B cell (primary cell): ENCODE data around the gene IFNA16. TPM values are rescaled to one million over a fixed set of nuclear protein-coding genes. Genes with fewer than 3 reads are reported as not detected.
"Not testable (repeated sequence)": the region's sequence is repeated elsewhere in the genome, so short reads cannot be mapped to it uniquely, and the experiment has no call there.

ENCODE experiments used
- ATAC-seq: fragments of 200-7000 bp; cut with Tn5 transposase; one replicate; pipeline ENCODE4 v1.10.0; 2021; ENCODE audit warnings: low read depth, mild to moderate bottlenecking, moderate number of reproducible peaks, moderate library complexity
- CTCF ChIA-PET: fragments of 350-600 bp; sonication (Branson Sonifier 250); formaldehyde crosslinking; loops from one replicate; lab custom pipeline; 2021; ENCODE audit warnings: antibody characterized with exemption, inconsistent platforms; lab: Charles Lee
- POLR2A ChIA-PET: fragments of 350-600 bp; sonication (Branson Sonifier 250); formaldehyde crosslinking; loops from one replicate; lab custom pipeline; 2021; ENCODE audit warnings: antibody characterized with exemption; lab: Charles Lee
- DNase-seq: peaks from one replicate; pipeline ENCODE4 v3.0.0; 2013
- H2AFZ ChIP-seq: 2 replicates; pipeline ENCODE4 v1.6.1; 2012; ENCODE audit warnings: mild to moderate bottlenecking, low read depth, low read length; ENCODE audit not compliant: insufficient read depth, poor library complexity, severe bottlenecking
- H3K27ac ChIP-seq, 2 donors: 1 replicate in 1 of 2; 2 replicates in 1 of 2; pipeline ENCODE4 v1.5.1; 2012 to 2013; ENCODE audit warnings: low read length in 2 of 2, mild to moderate bottlenecking in 2 of 2, moderate library complexity in 1 of 2
- H3K27me3 ChIP-seq, 4 experiments: fragments of 200-600 bp in 1 of 4; sonication (generic) in 1 of 4; replicated peaks in 1 of 4; 1 replicate in 2 of 4; 2 replicates in 2 of 4; pipeline versions ENCODE4 v1.6.1 to v1.7.0; 2013 to 2016; ENCODE audit warnings: low read length in 3 of 4, mild to moderate bottlenecking in 2 of 4, mixed read lengths in 1 of 4, moderate library complexity in 1 of 4; ENCODE audit not compliant: insufficient read depth in 4 of 4, control insufficient read depth in 3 of 4; ENCODE audit errors: control extremely low read depth in 1 of 4
- H3K36me3 ChIP-seq, 2 experiments: replicated peaks in 1 of 2; 1 replicate in 1 of 2; 2 replicates in 1 of 2; pipeline versions ENCODE4 v1.6.1 to v1.7.1; 2013; ENCODE audit warnings: low read length in 1 of 2; ENCODE audit not compliant: insufficient read depth in 2 of 2, control insufficient read depth in 1 of 2; ENCODE audit errors: control extremely low read depth in 1 of 2, extremely low read depth in 1 of 2
- H3K4me1 ChIP-seq, 2 donors: fragments of 200-600 bp in 1 of 2; sonication (generic) in 1 of 2; 1 replicate in 1 of 2; 2 replicates in 1 of 2; pipeline versions ENCODE4 v1.5.1 to v1.6.1; 2013 to 2017; ENCODE audit warnings: low read length in 2 of 2; ENCODE audit not compliant: control insufficient read depth in 2 of 2, insufficient read depth in 2 of 2
- H3K4me2 ChIP-seq: replicated peaks from 2 replicates; pipeline ENCODE3; 2012; ENCODE audit warnings: mild to moderate bottlenecking, low read depth, low read length; ENCODE audit not compliant: poor library complexity, severe bottlenecking
- H3K4me3 ChIP-seq, 5 experiments: fragments of 200-600 bp in 1 of 5; sonication (generic) in 1 of 5; 1 replicate in 3 of 5; 2 replicates in 2 of 5; pipeline versions ENCODE4 v1.5.1 to v1.7.0; 2011 to 2016; ENCODE audit warnings: low read length in 4 of 5, mild to moderate bottlenecking in 4 of 5, low read depth in 2 of 5, control low read depth in 1 of 5, moderate library complexity in 1 of 5; ENCODE audit not compliant: insufficient read depth in 1 of 5; ENCODE audit errors: control extremely low read depth in 1 of 5, extremely low read depth in 1 of 5
- H3K79me2 ChIP-seq: fragments of 200-600 bp; sonication (generic); one replicate; pipeline ENCODE4 v1.6.0; 2016; ENCODE audit warnings: low read length; ENCODE audit not compliant: control insufficient read depth, insufficient read depth
- H3K9ac ChIP-seq: fragments of 200-600 bp; sonication (generic); 2 replicates; pipeline ENCODE4 v1.6.1; 2017; ENCODE audit warnings: mild to moderate bottlenecking, low read length, moderate library complexity
- H3K9me3 ChIP-seq, 3 donors: one replicate each; pipeline versions ENCODE4 v1.6.1 to v1.7.1; 2013; ENCODE audit warnings: low read length in 2 of 3; ENCODE audit not compliant: control insufficient read depth in 2 of 3, insufficient read depth in 1 of 3; ENCODE audit errors: control extremely low read depth in 1 of 3
- H4K20me1 ChIP-seq: 2 replicates; pipeline ENCODE4 v1.6.0; 2012; ENCODE audit warnings: mild to moderate bottlenecking, low read length; ENCODE audit not compliant: insufficient read depth, control insufficient read depth, poor library complexity, severe bottlenecking
- H3K27ac Mint-ChIP-seq: one replicate; pipeline ENCODE4 v1.8.0; 2021; ENCODE audit warnings: mixed read lengths
- H3K27me3 Mint-ChIP-seq: one replicate; pipeline ENCODE4 v1.8.0; 2021; ENCODE audit warnings: mixed read lengths
- H3K4me1 Mint-ChIP-seq: one replicate; pipeline ENCODE4 v1.8.0; 2021; ENCODE audit warnings: mixed read lengths
- H3K4me3 Mint-ChIP-seq: one replicate; pipeline ENCODE4 v1.8.0; 2021; ENCODE audit warnings: mixed read lengths
- H3K9me3 Mint-ChIP-seq: one replicate; pipeline ENCODE4 v1.8.0; 2022; ENCODE audit warnings: mixed read lengths; ENCODE audit not compliant: insufficient read depth
- CTCF ChIP-seq: fragments of 200-600 bp; IDR thresholded peaks from one replicate; pipeline ENCODE4 v1.8.0; 2022; ENCODE audit warnings: antibody characterized with exemption, mild to moderate bottlenecking
- WGBS: methylation state at CpG from one replicate; pipeline ENCODE4 v1.1.5; 2013; ENCODE audit warnings: missing lambda C conversion rate; ENCODE audit not compliant: insufficient coverage; 5-methylcytosine and 5-hydroxymethylcytosine counted together
- intact Hi-C: fragments of 100-400 bp; cut with micrococcal nuclease; formaldehyde crosslinking; loops from one replicate; pipeline ENCODE4 v1.10.0; 2022
- polyA plus RNA-seq: library from polyadenylated mRNA; depleted of rRNA; stranded (reverse); fragments of >200 nt; gene quantifications from 2 replicates; pipeline ENCODE4 v1.2.3, GENCODE V29; 2012
- total RNA-seq, 2 donors: library from RNA; stranded (reverse); fragments of 120-200 nt in 1 of 2; gene quantifications; 1 replicate in 1 of 2; 2 replicates in 1 of 2; pipeline versions ENCODE4 v1.2.3 to v1.2.4, GENCODE V29; 2013 to 2022

IFNA16 gene
- total and polyA plus RNA-seq, 2 donors (not counting 1 experiment from before 2014, with no cell fraction given), result not detected

GRCh38 chr9:21194867-21195776 lies 22.0 kb downstream of the IFNA16 start:
- H3K9me3 ChIP-seq, POLR2A ChIA-PET, H3K4me1 Mint-ChIP-seq, H3K79me2 ChIP-seq, H3K27ac ChIP-seq, H3K27me3 ChIP-seq, H3K4me3 ChIP-seq, H3K4me1 ChIP-seq, H3K27me3 Mint-ChIP-seq, H3K27ac Mint-ChIP-seq, H4K20me1 ChIP-seq, H3K36me3 ChIP-seq, H3K9ac ChIP-seq, H3K9me3 Mint-ChIP-seq: not testable (repeated sequence)
- Histone ChIP-seq H3K4me2 (peak overlapping the region; percentile 12), H2AFZ (peak overlapping the region; percentile 6)
- ATAC-seq (peak; percentile 86), DNase-seq (peak; percentile 42)
- 0% methylated on average over 1 of the region's 6 CpGs for WGBS
- intact Hi-C loops, result loop anchor here (1.0 kb wide), 1 partner anchor 594 kb away; no protein-coding TSS in a partner anchor
- H3K4me3 Mint-ChIP-seq, result peak overlapping the region; percentile 6
- CTCF ChIA-PET, result interaction anchor here (0.5 to 2.3 kb wide), 12 partner anchors 11 to 856 kb away, joined by 3 to 9 read pairs (median 4); no protein-coding TSS in a partner anchor
- peak; percentile 56 for TF ChIP-seq CTCF

- H3K4me1 Mint-ChIP-seq, H3K9me3 Mint-ChIP-seq, H4K20me1 ChIP-seq, CTCF ChIA-PET, H3K27me3 ChIP-seq, H3K27ac Mint-ChIP-seq, H3K27me3 Mint-ChIP-seq, H2AFZ ChIP-seq, DNase-seq, ATAC-seq, H3K4me3 Mint-ChIP-seq, H3K4me1 ChIP-seq, H3K9ac ChIP-seq, H3K4me3 ChIP-seq, H3K27ac ChIP-seq, H3K9me3 ChIP-seq, H3K4me2 ChIP-seq, intact Hi-C loops, H3K79me2 ChIP-seq, POLR2A ChIA-PET, H3K36me3 ChIP-seq: not testable (repeated sequence)
- no CpG with 5 or more reads among the region's 3 CpGs for WGBS
Measured at GRCh38 chr9:21187487-21187886, 29.6 kb downstream of the IFNA16 start, which contains the start of gene IFNA4. Gene IFNA4, minus strand, starts transcription at chr9:21187587. Its CDS starts 56 bp downstream, at chr9:21187531.
